GM19324 (cell line): ENCODE results near the gene KLHL29.
"Not testable (repeated sequence)": the region's sequence is repeated elsewhere in the genome, so short reads cannot be mapped to it uniquely, and the experiment has no call there.

Experiments
- ATAC-seq: cut with Tn5 transposase; IDR thresholded peaks from one replicate; pipeline ENCODE4 v1.9.1; 2021; ENCODE audit warnings: mild to moderate bottlenecking, moderate library complexity; ENCODE audit not compliant: unreplicated experiment, low FRiP score

Gene KLHL29

DNA sequence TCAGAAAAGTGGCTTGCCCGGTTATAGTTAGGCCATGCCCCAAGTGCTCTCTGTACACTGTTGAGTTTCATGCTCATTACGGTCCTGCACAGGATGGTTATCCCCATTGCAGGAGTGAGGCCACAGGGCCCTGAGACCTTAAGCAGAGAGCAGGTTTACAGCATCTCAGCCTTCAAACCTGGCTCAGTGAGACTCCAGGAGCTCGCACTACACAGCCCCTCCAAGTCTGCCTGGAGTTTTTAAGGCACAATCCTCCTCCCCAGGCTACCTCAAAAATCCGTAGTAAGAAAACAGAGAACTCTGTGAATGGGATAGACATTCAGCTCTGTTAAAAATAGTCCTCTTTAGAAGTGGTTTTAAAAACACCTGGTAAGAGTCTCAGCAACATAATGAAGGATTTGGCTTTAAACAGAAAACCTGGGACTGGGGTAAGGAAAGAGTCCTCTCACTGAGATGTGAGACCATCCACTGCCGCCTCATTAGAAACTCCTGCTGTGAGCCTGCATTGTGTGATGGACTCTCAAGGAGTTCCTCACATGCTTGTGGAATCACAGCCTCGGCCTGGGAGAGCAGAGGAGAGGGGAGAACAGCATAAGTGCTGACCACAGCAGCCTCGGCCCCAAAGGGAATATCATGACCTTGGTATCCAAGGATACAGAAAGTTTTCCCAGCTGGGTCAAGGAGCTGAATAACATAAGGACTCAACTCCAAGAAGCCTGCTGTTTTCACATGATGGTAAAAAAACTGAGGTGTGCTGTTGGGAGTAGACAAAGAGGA lies 327.2 kb downstream of the KLHL29 start:
- no peak for ATAC-seq

DNA sequence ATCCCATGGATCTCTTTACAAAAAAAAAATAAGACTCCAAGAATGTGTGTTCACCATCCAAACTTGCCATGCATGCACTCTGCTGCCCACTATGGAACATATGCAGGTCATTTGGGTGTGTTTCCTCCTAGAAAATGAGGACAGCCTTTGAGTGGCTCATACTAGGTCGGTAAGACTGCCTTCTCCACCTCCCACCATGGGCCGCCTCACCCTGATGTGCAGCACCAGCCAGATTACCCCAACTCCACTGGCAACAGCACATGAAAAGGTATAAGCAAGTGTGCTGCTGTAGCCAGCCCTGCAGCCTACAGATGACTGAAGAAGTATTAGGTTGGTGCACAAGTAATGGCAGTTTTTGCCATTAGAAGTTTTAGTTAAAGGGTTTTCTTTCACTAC lies 327.8 kb downstream of the KLHL29 start:
- ATAC-seq, result no peak

DNA sequence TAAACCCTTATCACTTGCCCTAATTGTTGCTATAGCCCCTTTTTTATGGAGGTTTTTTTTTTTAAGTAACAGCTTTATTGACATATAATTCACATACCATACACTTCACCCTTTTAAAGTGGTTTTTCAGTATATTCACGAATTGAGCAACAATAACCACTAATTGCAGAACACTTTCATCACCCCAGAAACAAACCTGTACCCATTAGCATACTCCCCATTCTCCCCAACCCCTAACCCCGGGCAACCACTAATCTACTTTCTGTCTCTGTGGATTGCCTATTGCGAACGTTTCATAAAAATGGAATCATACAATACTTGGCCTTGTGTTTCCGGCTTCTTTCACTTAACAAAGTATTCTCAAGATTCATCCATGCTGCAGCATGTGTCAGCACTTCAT lies 328.4 kb downstream of the KLHL29 start:
- no peak for ATAC-seq

DNA sequence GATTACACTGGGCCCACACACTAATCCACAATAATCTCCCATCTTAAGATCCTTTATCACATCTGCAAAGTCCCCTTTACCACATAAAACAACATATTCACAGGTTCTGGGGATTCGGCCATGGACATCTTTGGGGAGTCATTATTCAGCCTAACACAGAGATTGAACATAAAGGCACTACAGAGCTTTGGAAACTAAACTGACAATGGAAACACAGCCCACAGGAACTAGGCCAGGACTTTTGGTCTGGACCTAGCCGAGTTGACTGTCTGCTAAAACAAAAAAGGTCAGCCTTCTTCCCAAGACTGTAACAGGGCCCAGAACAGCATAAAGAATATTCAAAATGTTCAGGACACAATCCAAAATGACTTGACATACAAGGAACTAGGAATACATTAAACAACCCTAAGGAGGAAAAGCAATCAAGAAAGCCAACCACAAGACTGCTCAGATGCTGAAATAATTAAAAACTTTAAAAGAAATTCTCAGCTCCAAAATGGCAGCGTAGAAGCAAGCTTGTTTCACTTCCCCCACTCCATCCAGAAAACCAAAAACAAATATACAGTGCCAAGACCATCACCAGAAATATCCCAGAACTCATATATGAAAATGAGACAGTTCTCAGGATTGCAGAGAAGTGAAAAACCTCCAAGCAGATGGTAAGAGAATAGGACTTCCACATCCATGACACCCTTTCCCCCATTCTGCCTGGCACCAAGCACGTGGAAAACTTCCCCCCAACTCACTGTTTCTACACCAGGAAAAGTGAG lies 334.1 kb downstream of the KLHL29 start:
- no peak for ATAC-seq

DNA sequence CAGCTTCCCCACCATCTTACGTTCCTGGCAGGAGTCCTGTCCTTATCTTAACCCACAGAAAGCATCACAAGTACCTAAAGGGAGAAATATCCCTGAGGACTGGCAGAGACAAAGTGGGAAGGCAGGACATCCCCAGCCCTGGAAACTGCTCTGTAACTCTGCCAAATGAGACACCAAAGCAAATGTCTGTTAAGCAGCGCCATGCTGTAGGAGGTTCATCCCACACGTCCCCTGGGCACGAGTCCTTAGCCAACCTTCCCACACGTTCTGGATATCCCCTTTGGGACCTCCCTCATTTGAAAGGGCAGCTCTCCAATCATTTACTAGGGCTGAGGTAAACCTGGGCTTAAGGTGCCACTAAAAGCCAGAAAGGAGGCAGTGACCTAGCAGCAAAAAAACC lies 334.7 kb downstream of the KLHL29 start:
- ATAC-seq, result no peak

DNA sequence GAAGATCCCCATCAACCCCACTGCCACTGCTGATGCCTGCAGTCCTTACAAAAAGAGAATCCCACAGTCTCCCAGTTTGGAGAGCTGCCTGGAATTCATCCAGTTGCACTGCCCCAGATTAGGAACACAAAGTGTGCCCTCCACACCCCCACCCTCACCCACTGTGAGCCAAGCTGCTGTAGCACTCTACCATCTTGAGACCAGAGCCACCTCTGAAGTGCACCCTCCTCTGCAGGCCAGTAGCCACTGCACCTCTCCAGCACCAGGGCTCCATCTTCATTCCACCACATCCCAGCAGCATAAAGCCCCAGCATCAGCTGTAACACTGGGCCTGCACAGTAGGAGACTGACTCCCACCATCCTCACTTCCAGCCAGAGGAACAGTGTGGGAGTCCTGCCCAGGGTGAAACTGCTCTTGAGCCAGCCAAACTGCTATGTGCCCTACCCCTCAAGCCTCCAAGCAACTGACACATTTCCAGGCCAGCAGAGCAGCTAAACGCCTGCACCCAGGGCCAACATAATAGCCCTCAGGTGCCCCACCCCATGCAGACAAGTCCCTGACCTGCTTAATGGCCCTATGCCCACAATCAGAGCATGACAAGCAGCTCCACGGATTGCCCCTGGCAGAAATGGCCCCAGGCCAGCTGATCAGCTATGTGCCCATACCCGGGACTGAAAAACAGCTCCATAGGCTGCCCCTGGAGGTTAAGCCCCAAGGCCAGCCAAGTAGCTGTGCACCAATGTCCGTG lies 335.9 kb downstream of the KLHL29 start:
- ATAC-seq, result no peak

DNA sequence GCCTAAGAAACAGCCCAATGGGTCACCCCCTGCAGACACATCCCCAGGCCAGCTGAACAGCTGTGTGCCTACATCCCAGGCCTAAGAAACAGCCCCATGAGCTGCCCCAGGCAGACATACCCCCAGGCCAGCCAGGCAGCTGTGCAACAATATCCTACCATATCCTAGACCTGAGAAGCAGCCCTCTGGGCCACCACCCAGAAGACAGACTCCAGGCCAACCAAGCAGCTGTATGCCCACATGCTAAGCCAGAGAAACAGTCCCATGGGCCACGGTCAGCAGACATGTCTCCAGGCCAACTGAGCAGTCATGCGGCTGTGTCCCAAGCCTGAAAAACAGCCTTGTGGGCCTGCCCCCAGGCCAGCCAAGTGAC lies 336.5 kb downstream of the KLHL29 start:
- ATAC-seq, result no peak

DNA sequence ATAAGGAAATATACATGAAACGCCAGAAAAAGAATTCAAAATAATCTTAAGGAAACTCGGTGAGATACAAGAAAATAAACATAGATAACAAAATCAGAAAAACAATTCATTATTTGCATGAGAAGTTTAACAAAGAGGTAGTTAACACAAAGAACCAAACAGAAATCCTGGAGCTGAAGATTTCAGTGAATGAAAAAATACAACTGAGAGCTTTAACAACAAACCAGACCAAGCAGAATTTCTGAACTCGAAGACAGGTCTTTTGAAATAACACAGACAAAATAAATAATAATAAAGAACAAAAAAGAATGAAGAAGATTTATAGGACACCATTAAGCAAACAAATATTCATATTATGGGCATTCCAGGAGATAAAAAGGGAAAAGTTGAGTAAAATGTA lies 337.3 kb downstream of the KLHL29 start:
- no peak for ATAC-seq

DNA sequence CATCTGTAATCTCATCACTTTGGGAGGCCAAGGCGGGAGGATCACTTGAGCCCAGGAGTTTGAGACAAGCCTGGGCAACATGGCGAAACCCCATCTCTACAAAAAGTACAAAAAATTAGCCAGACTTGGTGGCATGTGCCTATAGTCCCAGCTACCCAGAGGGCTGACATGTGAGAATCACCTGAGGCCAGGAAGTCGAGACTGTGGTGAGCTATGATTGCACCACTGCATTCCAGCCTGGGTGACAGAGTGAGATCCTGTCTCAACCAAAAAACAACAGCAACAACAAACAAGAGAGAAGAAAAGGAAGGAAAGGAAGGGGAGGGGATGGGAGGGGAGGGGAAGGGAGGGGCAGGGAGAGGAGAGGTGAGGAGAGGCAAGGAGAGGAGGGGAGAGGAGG lies 338.1 kb downstream of the KLHL29 start:
- ATAC-seq, result not testable (repeated sequence)

DNA sequence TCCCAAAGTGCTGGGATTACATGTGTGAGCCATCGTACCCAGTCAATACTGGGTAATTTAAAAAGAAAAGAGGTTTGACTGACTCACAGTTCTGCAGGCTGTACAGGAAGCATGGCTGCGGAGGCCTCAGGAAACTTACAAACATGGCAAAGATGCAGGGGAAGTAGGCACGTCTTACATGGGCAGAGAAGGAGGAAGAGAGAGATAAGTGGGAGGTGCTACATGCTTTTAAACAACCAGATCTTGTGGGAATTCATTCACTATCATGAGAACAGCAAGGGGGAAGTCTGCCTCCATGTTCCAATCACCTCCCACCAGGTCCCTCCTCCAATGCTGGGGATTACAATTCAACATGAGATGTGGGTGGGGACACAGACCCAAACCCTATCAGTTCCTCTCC lies 349.4 kb downstream of the KLHL29 start:
- no peak for ATAC-seq

DNA sequence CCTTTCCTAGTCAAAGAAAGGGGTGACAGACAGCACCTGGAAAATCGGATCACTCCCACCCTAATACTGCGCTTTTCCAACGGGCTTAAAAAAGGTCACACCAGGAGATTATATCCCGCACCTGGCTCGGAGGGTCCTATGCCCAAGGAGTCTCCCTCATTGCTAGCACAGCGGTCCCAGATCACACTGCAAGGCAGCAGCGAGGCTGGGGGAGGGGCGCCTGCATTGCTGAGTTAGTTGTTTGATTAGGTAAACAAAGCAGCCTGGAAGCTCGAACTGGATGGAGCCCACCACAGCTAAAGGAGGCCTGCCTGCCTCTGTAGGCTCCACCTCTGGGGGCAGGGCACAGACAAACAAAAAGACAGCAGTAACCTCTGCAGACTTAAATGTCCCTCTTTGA lies 351.8 kb downstream of the KLHL29 start:
- not testable (repeated sequence) for ATAC-seq

DNA sequence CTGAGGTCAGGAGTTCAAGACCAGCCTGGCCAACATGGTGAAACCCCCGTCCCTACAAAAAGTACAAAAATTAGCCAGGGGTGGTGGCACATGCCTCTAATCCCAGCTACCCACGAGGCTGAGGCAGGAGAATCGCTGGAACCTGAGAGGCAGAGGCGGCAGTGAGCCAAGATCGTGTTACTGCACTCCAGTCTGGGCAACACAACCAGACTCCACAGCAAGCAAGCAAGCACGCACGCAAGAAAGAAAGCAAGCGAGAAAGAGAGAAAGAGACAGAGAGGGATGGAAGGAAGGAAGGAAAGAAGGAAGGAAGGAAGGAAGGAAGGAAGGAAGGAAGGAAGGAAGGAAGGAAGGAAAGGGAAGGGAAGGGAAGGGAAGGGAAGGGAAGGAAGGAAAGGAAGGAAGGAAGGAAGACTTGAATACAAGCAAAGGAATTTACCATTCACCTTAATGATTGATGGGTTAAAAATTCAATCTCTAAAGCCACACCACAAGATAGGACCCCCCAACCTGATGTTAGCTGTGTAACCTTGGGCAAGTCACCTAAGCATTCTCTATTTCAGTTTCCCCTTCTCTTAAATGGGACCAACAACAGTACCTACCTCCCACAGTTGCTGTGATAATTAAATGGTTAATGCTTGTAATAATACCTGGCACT lies 360.2 kb downstream of the KLHL29 start:
- ATAC-seq, result no peak

DNA sequence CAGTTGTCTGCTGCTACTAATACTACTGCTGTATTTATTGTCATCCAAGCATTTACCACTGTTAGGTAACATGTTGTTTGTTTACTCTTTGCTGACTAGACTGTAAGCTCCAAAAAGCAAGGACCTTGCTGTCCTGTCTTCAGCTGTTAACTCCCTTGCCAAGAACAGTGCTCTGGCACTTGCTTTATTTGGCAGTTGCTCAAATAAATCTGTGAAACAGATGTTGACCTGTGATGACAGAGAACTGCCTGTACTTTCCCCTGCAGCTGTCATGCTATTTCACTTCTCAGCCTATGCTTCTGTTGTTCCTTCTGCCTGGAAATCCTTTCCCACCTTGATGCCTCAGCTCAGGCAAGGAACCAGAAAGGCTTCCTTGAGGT lies 360.7 kb downstream of the KLHL29 start:
- no peak for ATAC-seq

DNA sequence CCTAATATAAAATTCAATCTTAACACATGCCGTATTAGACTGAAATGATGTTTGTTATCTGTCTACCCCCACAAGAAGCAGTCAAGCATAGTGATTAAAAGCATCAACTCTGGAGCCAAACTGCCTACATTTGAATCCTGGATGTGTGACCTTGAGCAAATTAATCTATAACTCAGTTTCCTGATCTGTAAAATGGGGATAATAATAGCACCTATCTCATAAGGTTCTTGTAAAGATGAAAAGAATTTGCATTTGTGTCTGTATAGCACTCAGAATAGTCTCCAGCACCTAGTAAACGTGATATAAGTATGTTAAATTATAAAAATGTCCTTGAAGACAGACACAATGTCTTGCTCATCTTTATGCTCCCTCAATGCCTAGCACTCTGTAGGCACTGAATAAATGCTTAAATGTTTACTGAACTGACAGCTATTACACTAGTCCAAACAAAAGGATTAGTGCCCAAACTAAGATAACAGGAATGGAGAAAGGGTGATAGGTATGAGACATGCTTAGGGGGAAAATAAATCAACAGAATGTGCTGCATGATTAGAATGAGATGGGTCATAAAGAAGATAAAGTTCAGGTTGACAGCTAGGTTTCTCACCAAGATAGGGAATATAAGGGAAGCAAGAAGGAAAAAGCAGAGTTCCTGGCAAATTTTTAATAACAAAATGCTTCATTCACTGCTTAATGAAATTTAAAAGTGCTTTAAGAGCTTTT lies 361.3 kb downstream of the KLHL29 start:
- no peak for ATAC-seq

DNA sequence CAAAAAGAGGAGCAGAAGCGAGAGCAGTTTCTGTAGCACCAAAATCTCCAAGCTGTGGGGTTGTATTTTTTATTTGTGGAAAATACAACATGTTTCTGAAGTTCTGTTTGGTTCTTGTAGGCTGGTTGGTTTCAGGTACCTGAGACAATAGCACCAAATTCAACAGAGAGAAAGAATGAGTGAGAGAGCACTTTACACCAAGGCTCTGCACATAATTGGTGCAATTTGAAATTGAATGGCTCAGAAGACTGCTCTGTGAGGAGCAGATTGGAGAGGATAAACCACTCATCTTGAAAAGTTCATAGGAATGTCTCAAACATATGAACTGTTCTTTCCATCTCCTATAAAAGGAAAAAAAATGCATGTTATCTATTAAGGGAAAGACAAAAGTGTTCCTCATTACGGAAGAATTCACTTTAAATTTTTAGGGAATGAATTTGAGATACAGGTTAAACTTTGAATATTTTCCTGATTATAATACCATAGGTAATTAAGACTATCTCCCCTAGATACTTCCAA lies 366.8 kb downstream of the KLHL29 start:
- ATAC-seq, result no peak

DNA sequence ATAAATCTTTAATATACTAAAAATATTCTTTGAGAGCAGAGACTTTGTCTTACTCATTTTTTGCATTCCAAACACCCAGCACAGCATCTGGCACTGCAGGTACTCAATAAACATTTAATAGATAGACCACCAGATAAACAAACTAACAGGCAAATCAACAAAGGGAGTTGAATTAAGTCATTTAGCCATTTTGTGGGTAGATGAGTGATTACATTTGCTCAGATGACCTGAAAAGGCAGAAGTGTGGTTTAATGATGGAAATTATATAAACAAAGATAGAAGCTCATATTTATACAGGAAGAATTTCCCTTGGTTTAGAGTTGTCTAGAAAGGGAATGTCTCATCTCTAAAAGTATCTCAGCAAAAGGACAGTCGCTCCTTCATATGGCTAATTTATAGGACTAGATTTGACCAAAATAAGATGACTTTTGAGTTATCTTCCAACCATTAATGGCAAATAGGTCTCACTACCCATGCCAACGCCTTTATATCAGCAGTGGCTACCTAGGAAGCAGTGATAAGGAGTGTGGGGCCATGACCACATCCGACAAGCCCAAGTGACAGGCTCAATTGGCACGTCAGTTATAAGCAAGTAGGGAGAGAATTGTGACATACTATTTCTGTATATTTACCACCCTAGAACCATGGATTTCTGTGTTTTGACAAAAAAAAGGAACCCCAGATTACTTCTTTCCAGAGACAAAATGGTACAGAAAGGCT lies 368.5 kb downstream of the KLHL29 start:
- ATAC-seq, result no peak

DNA sequence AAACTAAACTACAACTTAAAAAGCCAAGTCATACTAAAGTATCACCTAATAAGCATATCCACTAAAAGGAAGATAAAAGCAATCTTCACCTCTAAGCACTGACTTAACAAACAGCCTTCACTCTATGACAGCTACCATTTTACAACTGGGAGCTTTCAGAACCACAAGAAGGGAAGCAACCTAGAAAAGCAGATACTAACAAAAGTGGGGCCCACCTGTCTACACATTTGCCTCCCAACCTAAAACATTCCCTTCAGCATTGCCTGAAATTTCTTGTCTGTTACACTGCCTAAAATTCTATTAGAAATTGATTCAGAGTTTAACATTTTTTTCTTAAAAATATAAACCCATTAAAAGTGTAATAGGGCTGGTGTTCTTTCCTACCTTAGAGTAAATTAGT lies 370.0 kb downstream of the KLHL29 start:
- no peak for ATAC-seq

DNA sequence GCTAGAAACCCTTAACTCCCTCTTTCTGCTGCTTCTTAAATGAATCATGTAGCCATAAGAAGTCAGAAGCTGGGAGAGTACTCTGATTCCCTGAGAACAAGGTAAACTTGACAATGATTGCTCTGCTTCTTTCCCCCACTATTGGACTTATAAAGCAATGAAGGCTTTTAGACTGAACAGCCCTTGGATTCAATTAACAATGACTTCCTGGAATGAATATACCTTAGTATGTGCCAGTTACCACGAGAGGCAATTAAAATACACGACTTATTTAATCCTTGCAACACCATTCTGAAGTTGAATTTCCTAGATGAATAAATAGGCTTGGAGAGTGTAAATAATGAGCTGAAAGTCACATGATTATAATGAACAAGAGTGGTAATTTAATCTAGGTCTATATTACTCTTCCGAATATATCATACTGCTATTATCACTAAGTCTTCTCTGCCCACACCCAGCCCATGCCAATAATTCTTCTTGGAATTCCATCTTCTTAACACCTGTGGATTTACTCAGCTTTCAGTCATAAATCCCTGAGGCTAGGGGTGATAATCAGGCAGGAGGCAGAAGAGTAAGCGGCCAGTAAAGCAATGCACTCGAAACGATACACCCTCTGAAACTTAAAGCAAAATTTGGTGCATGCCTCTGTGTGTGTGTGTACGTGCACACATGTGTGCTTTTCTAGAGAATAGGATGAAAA lies 371.8 kb downstream of the KLHL29 start:
- ATAC-seq, result no peak
